Ovary (tissue), 3 donors: Measurements from ENCODE around the gene ITGAX.

ENCODE experiments used
- CTCF ChIP-seq, 3 donors: fragments of 450-650 bp in 2 of 3; fragments of 200-600 bp in 1 of 3; IDR thresholded peaks; one replicate each; pipeline versions ENCODE4 v1.5.1 to v1.8.0; 2016 to 2022; ENCODE audit warnings: antibody characterized with exemption in 3 of 3, mild to moderate bottlenecking in 1 of 3
- POLR2A ChIP-seq: fragments of 450-650 bp; IDR thresholded peaks from one replicate; pipeline ENCODE4 v1.6.1; 2017; ENCODE audit warnings: antibody characterized with exemption, mild to moderate bottlenecking, moderate library complexity
- donor health status: DM: no; HTN: no; CAD: no.

DNA sequence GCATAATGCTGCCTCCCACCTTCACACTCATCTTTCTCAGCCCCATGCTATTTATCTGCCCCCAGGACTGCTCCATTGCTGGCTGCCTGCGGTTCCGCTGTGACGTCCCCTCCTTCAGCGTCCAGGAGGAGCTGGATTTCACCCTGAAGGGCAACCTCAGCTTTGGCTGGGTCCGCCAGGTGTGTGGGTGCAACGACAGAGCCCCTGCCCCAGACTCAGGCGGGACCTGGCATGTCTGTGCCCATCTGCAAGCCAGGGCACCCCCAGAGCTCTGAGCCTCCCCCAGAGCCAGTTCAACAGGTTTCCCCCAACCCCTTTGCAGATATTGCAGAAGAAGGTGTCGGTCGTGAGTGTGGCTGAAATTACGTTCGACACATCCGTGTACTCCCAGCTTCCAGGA, 25.2 kb downstream of the ITGAX start:
- TF ChIP-seq POLR2A (no peak), CTCF (IDR thresholded peaks at IDR 0.05) (no peak)
